Measurements from ENCODE around the gene SEMA4C. TPM values are rescaled to one million over a fixed set of nuclear protein-coding genes. Genes with fewer than 3 reads are reported as not detected.

The SEMA4C gene
- total RNA-seq, 1 donor from 2014 or later = 24.3 TPM

- DNase-seq = no peak
- Histone ChIP-seq H3K4me3 (no peak overlapping the region), H3K27ac (peak overlapping the region; percentile 66), H3K27me3 (ENCODE audit: low read depth) (no peaks in the 10 kb centered on the region), H3K9me3 (no peaks in the 10 kb centered on the region), H3K4me1 (peaks cover 56% of the 10 kb centered on the region), H3K36me3 (no peaks in the 10 kb centered on the region)
- no peak for TF ChIP-seq CTCF (IDR thresholded peaks at IDR 0.05)
- intact Hi-C loops (cut with DNase I) = no loop called here
- ATAC-seq = peak; percentile 7 to 30
These were observed 17.7 kb upstream of the SEMA4C start for GRCh38 chr2:96887493-96888012.

GRCh38 chr2:96885432-96886347 is 15.8 kb upstream of the SEMA4C start:
- TF ChIP-seq CTCF (IDR thresholded peaks at IDR 0.05) = no peak
- Histone ChIP-seq H3K27me3 (ENCODE audit: low read depth) (no peaks in the 10 kb centered on the region), H3K4me3 (no peak overlapping the region), H3K36me3 (no peaks in the 10 kb centered on the region), H3K9me3 (no peaks in the 10 kb centered on the region), H3K4me1 (peaks cover 47% of the 10 kb centered on the region), H3K27ac (no peak overlapping the region)
- no peak for DNase-seq
- no peak for ATAC-seq
- intact Hi-C loops (cut with DNase I) = no loop called here

- H3K4me1 ChIP-seq = peaks cover 42% of the 10 kb centered on the region
- ATAC-seq (no peak), DNase-seq (no peak)
- no peaks in the 10 kb centered on the region for H3K9me3 ChIP-seq
- H3K27ac ChIP-seq = no peak overlapping the region
- no peak for TF ChIP-seq CTCF (IDR thresholded peaks at IDR 0.05)
- intact Hi-C loops (cut with DNase I) = no loop called here
- H3K36me3 ChIP-seq = no peaks in the 10 kb centered on the region
- H3K27me3 ChIP-seq (ENCODE audit: low read depth) = no peaks in the 10 kb centered on the region
- H3K4me3 ChIP-seq = no peak overlapping the region
These were observed 14.6 kb upstream of the SEMA4C start for GRCh38 chr2:96884299-96885094.

- H3K9me3 ChIP-seq = no peaks in the 10 kb centered on the region
- no peak for ATAC-seq
- peaks cover 31% of the 10 kb centered on the region for H3K4me1 ChIP-seq
- H3K27ac ChIP-seq = no peak overlapping the region
- no peaks in the 10 kb centered on the region for H3K27me3 ChIP-seq (ENCODE audit: low read depth)
- DNase-seq = no peak
- intact Hi-C loops (cut with DNase I) = no loop called here
- TF ChIP-seq CTCF (IDR thresholded peaks at IDR 0.05) = no peak
- H3K36me3 ChIP-seq = no peaks in the 10 kb centered on the region
- H3K4me3 ChIP-seq = no peak overlapping the region
These were observed 13.4 kb upstream of the SEMA4C start for GRCh38 chr2:96883306-96883705.

GRCh38 chr2:96882906-96883305 is 13.0 kb upstream of the SEMA4C start:
- no peak overlapping the region for H3K27ac ChIP-seq
- intact Hi-C loops (cut with DNase I) = no loop called here
- H3K4me1 ChIP-seq = peaks cover 27% of the 10 kb centered on the region
- no peak for TF ChIP-seq CTCF (IDR thresholded peaks at IDR 0.05)
- H3K36me3 ChIP-seq = no peaks in the 10 kb centered on the region
- H3K4me3 ChIP-seq = no peak overlapping the region
- no peak for DNase-seq
- H3K9me3 ChIP-seq = no peaks in the 10 kb centered on the region
- ATAC-seq = no peak
- H3K27me3 ChIP-seq (ENCODE audit: low read depth) = no peaks in the 10 kb centered on the region
